ENCODE results near the gene HEMGN.

HEMGN gene

GRCh38 chr9:97938081-97938644 lies at the start of gene HEMGN:
TSS of gene HEMGN (minus strand) at chr9:97938172. CDS start at chr9:97938136, 36 bp downstream.
- DNase-seq (ENCODE audit: low spot score) = no peak
- Histone ChIP-seq H3K27ac (no peak within 1 kb of the TSS), H3K4me3 (no peak within 1 kb of the TSS)
- TF ChIP-seq CTCF (IDR thresholded peaks at IDR 0.05) = no peak

GRCh38 chr9:97987487-97987886 lies 49.5 kb upstream of the HEMGN start:
- H3K4me3 ChIP-seq = no peak overlapping the region
- no peak for TF ChIP-seq CTCF (IDR thresholded peaks at IDR 0.05)
- DNase-seq (ENCODE audit: low spot score) = no peak
- H3K27ac ChIP-seq = no peak overlapping the region

- no peak for DNase-seq (ENCODE audit: low spot score)
- no peak for TF ChIP-seq CTCF (IDR thresholded peaks at IDR 0.05)
- peak overlapping the region; percentile 89 for H3K4me3 ChIP-seq
- peak overlapping the region; percentile 97 to 99 for H3K27ac ChIP-seq
Observed at GRCh38 chr9:97985058-97985861, 47.3 kb upstream of the HEMGN start.

GRCh38 chr9:97984188-97985057 lies 46.5 kb upstream of the HEMGN start:
- peak; percentile 87 for DNase-seq (ENCODE audit: low spot score)
- Histone ChIP-seq H3K27ac (peak overlapping the region; percentile 97 to 99), H3K4me3 (peak overlapping the region; percentile 89)
- TF ChIP-seq CTCF (IDR thresholded peaks at IDR 0.05) = no peak

GRCh38 chr9:97983589-97984187 lies 45.7 kb upstream of the HEMGN start:
- Histone ChIP-seq H3K4me3 (peak overlapping the region; percentile 89), H3K27ac (peak overlapping the region; percentile 97 to 99)
- no peak for TF ChIP-seq CTCF (IDR thresholded peaks at IDR 0.05)
- DNase-seq (ENCODE audit: low spot score) = peak; percentile 78

- TF ChIP-seq CTCF (IDR thresholded peaks at IDR 0.05) = peak; percentile 86
- peak; percentile 90 for DNase-seq (ENCODE audit: low spot score)
- peak within 1 kb of the TSS; percentile 89 for H3K4me3 ChIP-seq
- peak within 1 kb of the TSS; percentile 97 to 99 for H3K27ac ChIP-seq
Observed at GRCh38 chr9:97982683-97983588, 45.0 kb upstream of the HEMGN start, which contains the start of gene ANP32B. TSS of gene ANP32B (plus strand) at chr9:97983341. CDS start at chr9:97983556, 215 bp downstream.

Measured in coronary artery (tissue), 2 donors.